Loucy (cell line): ENCODE data around the gene PYGM.

Experiments used
- EZH2phosphoT487 ChIP-seq: fragments of 200-600 bp; IDR thresholded peaks from 2 replicates; pipeline ENCODE4 v1.6.1; 2018; ENCODE audit warnings: antibody characterized with exemption, mild to moderate bottlenecking, moderate library complexity, borderline replicate concordance
- TF ChIP-seq, protein P1 (sequence below): fragments of 200-600 bp; sonication (generic); conservative IDR thresholded peaks from 2 replicates; pipeline ENCODE4 v1.5.1; 2014; ENCODE audit warnings: mild to moderate bottlenecking, antibody characterized with exemption, low read length

DNA sequence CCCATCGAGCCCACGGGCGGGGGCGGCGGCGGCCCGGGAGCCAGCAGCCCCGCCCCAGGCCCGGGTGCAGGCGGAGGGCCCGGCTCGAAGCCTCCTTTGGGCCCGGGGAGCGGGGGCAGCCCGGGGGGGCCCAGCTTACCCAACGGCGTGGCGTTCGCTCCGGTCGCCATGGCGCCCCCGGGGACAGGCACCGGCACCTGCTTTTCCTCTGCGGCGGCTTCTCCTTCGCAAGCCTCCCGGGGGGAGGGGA is 18.4 kb upstream of the PYGM start:
- TF ChIP-seq, protein P1, sequence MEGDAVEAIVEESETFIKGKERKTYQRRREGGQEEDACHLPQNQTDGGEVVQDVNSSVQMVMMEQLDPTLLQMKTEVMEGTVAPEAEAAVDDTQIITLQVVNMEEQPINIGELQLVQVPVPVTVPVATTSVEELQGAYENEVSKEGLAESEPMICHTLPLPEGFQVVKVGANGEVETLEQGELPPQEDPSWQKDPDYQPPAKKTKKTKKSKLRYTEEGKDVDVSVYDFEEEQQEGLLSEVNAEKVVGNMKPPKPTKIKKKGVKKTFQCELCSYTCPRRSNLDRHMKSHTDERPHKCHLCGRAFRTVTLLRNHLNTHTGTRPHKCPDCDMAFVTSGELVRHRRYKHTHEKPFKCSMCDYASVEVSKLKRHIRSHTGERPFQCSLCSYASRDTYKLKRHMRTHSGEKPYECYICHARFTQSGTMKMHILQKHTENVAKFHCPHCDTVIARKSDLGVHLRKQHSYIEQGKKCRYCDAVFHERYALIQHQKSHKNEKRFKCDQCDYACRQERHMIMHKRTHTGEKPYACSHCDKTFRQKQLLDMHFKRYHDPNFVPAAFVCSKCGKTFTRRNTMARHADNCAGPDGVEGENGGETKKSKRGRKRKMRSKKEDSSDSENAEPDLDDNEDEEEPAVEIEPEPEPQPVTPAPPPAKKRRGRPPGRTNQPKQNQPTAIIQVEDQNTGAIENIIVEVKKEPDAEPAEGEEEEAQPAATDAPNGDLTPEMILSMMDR: no peak
- TF ChIP-seq EZH2phosphoT487: no peak
